ENCODE measurements around the gene GALNT18. TPM values are rescaled to one million over a fixed set of nuclear protein-coding genes. Genes with fewer than 3 reads are reported as not detected.

The GALNT18 gene
- polyA plus RNA-seq, 1 experiment: 4.8 TPM

DNA sequence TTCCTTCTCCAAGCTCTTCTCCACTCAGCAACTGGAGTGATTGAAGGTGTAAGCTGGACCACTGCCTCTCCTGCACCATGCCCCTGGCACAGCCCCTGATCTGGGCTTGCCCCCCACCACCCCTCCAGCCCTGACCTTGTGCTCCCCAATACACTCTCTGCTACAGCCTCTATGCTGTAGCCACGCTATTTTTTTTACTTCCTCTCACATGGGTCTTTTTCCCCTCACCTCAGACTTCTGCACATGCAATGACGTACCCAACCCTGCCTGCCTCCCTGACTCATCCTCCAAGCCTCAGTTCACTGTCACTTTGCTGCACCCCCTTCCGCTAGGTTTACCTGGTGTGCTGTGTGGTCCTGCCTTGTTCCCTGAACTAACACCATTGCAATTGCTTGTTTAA lies 277.8 kb downstream of the GALNT18 start:
- POLR2A ChIA-PET: no interaction called here
- CTCF ChIA-PET: no interaction called here
- DNase-seq (ENCODE audit: low read depth, low spot score): no peak
- Histone ChIP-seq H3K9me3 (ENCODE audit: control insufficient read depth, insufficient read depth, low read length) (no peaks in the 10 kb centered on the region), H3K27me3 (ENCODE audit: control insufficient read depth, insufficient read depth, low read length) (peaks cover 18% of the 10 kb centered on the region), H3K4me3 (ENCODE audit: low read depth, low read length) (no peak overlapping the region), H3K27ac (ENCODE audit: low read depth, low read length) (no peak overlapping the region)
- TF ChIP-seq, protein P1, sequence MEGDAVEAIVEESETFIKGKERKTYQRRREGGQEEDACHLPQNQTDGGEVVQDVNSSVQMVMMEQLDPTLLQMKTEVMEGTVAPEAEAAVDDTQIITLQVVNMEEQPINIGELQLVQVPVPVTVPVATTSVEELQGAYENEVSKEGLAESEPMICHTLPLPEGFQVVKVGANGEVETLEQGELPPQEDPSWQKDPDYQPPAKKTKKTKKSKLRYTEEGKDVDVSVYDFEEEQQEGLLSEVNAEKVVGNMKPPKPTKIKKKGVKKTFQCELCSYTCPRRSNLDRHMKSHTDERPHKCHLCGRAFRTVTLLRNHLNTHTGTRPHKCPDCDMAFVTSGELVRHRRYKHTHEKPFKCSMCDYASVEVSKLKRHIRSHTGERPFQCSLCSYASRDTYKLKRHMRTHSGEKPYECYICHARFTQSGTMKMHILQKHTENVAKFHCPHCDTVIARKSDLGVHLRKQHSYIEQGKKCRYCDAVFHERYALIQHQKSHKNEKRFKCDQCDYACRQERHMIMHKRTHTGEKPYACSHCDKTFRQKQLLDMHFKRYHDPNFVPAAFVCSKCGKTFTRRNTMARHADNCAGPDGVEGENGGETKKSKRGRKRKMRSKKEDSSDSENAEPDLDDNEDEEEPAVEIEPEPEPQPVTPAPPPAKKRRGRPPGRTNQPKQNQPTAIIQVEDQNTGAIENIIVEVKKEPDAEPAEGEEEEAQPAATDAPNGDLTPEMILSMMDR (IDR thresholded peaks at IDR 0.05; ENCODE audit: low read depth, low read length): no peak

DNA sequence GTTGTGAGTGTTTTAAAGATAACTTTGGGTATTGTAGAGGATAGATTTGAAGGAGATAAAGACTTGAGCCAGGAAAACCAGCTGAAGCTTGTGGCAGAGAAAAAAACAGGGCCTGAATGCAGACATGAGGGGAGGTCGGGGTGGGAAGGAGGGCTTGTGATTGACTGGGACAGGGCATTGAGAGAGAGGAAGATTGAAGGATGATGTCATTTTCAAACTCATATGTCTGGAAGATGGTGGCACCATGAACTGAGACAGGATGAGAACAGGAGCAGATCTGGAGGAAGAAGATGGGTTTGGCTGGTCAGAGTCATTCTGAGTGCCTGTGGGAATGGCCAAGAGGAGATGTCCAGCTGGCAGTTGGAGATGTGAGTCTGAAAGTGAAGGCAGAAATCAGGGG lies 283.5 kb downstream of the GALNT18 start:
- TF ChIP-seq, protein P1 (IDR thresholded peaks at IDR 0.05; ENCODE audit: low read depth, low read length): no peak
- H3K27ac ChIP-seq (ENCODE audit: low read depth, low read length): no peak overlapping the region
- H3K27me3 ChIP-seq (ENCODE audit: control insufficient read depth, insufficient read depth, low read length): peaks cover 8% of the 10 kb centered on the region
- DNase-seq (ENCODE audit: low read depth, low spot score): no peak
- CTCF ChIA-PET: no interaction called here
- no peaks in the 10 kb centered on the region for H3K9me3 ChIP-seq (ENCODE audit: control insufficient read depth, insufficient read depth, low read length)
- POLR2A ChIA-PET: no interaction called here
- no peak overlapping the region for H3K4me3 ChIP-seq (ENCODE audit: low read depth, low read length)

DNA sequence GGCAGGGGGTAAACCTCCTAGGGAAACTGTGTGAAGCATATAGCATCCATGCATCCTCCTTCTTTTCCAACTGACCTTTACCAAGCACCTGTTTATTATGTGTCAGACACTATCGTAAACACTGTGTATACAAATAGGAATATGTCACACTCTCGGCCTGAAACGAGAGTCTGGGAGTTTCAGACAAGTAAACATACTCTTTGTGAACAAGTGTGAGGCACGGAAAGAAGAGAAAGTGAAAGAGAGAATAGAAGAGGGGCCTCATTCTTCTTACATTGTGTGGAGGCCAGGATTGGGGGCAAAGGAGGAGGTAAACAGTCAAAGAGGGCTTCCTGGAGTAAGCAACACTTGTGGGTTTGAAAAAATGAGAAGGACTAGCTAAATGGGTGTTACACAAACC lies 285.1 kb downstream of the GALNT18 start:
- DNase-seq (ENCODE audit: low read depth, low spot score): no peak
- H3K4me3 ChIP-seq (ENCODE audit: low read depth, low read length): no peak overlapping the region
- ChIA-PET CTCF (no interaction called here), POLR2A (no interaction called here)
- H3K27me3 ChIP-seq (ENCODE audit: control insufficient read depth, insufficient read depth, low read length): peaks cover 1% of the 10 kb centered on the region
- TF ChIP-seq, protein P1 (IDR thresholded peaks at IDR 0.05; ENCODE audit: low read depth, low read length): no peak
- no peak overlapping the region for H3K27ac ChIP-seq (ENCODE audit: low read depth, low read length)
- no peaks in the 10 kb centered on the region for H3K9me3 ChIP-seq (ENCODE audit: control insufficient read depth, insufficient read depth, low read length)

DNA sequence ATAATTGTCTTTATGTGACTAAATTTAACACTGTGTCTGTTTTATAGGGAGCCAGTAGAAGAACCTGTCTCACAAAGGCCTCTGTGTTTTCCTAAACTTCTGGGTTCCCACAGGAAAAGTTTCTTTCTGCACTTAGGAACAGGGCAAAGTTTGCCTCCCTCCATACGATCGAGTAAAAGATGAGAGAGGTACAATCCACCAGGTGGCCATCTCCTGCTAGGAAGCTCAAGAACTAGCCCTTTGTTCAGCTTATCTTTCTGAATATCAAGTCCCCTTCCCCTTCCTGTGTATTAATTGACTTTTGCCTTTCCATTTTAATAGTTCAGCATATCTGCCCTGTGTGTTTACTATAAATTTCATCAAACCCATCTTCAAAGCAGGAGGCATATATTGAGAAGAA lies 286.8 kb downstream of the GALNT18 start:
- ChIA-PET POLR2A (no interaction called here), CTCF (no interaction called here)
- H3K9me3 ChIP-seq (ENCODE audit: control insufficient read depth, insufficient read depth, low read length): no peaks in the 10 kb centered on the region
- H3K27ac ChIP-seq (ENCODE audit: low read depth, low read length): no peak overlapping the region
- H3K27me3 ChIP-seq (ENCODE audit: control insufficient read depth, insufficient read depth, low read length): no peaks in the 10 kb centered on the region
- DNase-seq (ENCODE audit: low read depth, low spot score): no peak
- TF ChIP-seq, protein P1 (IDR thresholded peaks at IDR 0.05; ENCODE audit: low read depth, low read length): no peak
- no peak overlapping the region for H3K4me3 ChIP-seq (ENCODE audit: low read depth, low read length)

DNA sequence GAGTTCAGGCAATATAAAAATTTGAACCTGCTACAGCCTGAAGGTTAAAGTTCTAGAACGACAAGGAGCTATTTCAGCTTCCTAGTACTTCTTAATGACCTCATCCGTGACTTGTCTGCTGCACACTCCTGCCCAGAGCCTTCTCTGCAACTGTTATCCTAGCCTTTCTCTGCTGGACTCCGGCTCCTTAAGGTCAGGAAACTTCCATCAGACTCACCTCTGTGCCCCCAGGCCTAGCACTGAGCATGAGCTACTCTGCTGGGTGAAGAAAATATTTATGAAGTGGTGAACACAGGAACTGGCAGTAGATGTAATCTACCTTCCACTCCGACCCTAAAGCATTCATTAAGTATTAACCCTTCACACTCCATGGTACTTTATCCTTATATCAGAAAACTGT lies 287.2 kb downstream of the GALNT18 start:
- H3K27ac ChIP-seq (ENCODE audit: low read depth, low read length): no peak overlapping the region
- CTCF ChIA-PET: no interaction called here
- POLR2A ChIA-PET: no interaction called here
- DNase-seq (ENCODE audit: low read depth, low spot score): no peak
- no peaks in the 10 kb centered on the region for H3K9me3 ChIP-seq (ENCODE audit: control insufficient read depth, insufficient read depth, low read length)
- TF ChIP-seq, protein P1 (IDR thresholded peaks at IDR 0.05; ENCODE audit: low read depth, low read length): no peak
- H3K4me3 ChIP-seq (ENCODE audit: low read depth, low read length): no peak overlapping the region
- H3K27me3 ChIP-seq (ENCODE audit: control insufficient read depth, insufficient read depth, low read length): no peaks in the 10 kb centered on the region

Measured in AG04450 (cell line).